ENCODE results near the gene CAND2.

- TF ChIP-seq CTCF (IDR thresholded peaks at IDR 0.05; ENCODE audit: insufficient read depth, low read length, poor library complexity, severe bottlenecking): no peak
- no peak for TF ChIP-seq EZH2phosphoT487 (conservative IDR thresholded peaks at IDR 0.05; ENCODE audit: low read length)
Observed at GRCh38 chr3:12793701-12794100, 2.8 kb upstream of the CAND2 start.

Measured in SU-DHL-6 (cell line).